OCI-LY3 (cell line): ENCODE results near the gene SRCAP.

Source experiments
- H2AFZ ChIP-seq: fragments of 200-600, 300-600 bp; shearing (Covaris generic); 2 replicates; pipeline ENCODE4 v1.6.0; 2014; ENCODE audit warnings: antibody characterized with exemption, low read depth, low read length
- H3K27ac ChIP-seq: fragments of 200-600, 300-600 bp; sonication (generic); 2 replicates; pipeline ENCODE4 v1.5.1; 2014; ENCODE audit warnings: mild to moderate bottlenecking, low read length, moderate library complexity, mixed read lengths
- H3K27me3 ChIP-seq: fragments of 200-600, 300-600 bp; sonication (generic); 2 replicates; pipeline ENCODE4 v1.6.1; 2014; ENCODE audit warnings: low read depth, low read length, mixed read lengths
- H3K36me3 ChIP-seq: fragments of 200-600, 300-600 bp; sonication (generic); replicated peaks from 2 replicates; pipeline ENCODE3; 2014; ENCODE audit warnings: low read depth, low read length, mixed read lengths
- H3K4me1 ChIP-seq: fragments of 300-600, 200-600 bp; sonication (generic); 2 replicates; pipeline ENCODE4 v1.6.1; 2014; ENCODE audit warnings: low read length, mixed read lengths
- H3K4me2 ChIP-seq: fragments of 200-600, 300-600 bp; sonication (generic); 2 replicates; pipeline ENCODE4 v1.6.1; 2014; ENCODE audit warnings: low read length, mixed read lengths
- H3K4me3 ChIP-seq: fragments of 300-600, 200-600 bp; sonication (generic); 2 replicates; pipeline ENCODE4 v1.5.1; 2014; ENCODE audit warnings: antibody characterized with exemption, mild to moderate bottlenecking, low read length, moderate library complexity
- H3K79me2 ChIP-seq: fragments of 300-600, 200-600 bp; shearing (Covaris generic); 2 replicates; pipeline ENCODE4 v1.6.1; 2014; ENCODE audit warnings: mild to moderate bottlenecking, low read length, mixed read lengths
- H3K9ac ChIP-seq: fragments of 300-600, 200-600 bp; shearing (Covaris generic); 2 replicates; pipeline ENCODE4 v1.6.0; 2014; ENCODE audit warnings: mild to moderate bottlenecking, low read length, moderate library complexity
- H3K9me3 ChIP-seq: fragments of 200-600, 300-600 bp; shearing (Covaris generic); 2 replicates; pipeline ENCODE4 v1.6.1; 2014; ENCODE audit warnings: low read length, mixed read lengths; ENCODE audit not compliant: insufficient read depth
- H4K20me1 ChIP-seq: fragments of 200-600, 300-600 bp; sonication (generic); 2 replicates; pipeline ENCODE4 v1.6.1; 2016; ENCODE audit warnings: low read length, mixed read lengths; ENCODE audit not compliant: insufficient read depth
- EZH2phosphoT487 ChIP-seq: fragments of 200-600 bp; shearing (Covaris generic); IDR thresholded peaks from 2 replicates; pipeline ENCODE4 v1.6.1; 2018; ENCODE audit warnings: antibody characterized with exemption, mixed run types, low read depth
- TF ChIP-seq, protein P1 (sequence below): fragments of 200-600, 300-600 bp; sonication (generic); IDR thresholded peaks from 2 replicates; pipeline ENCODE4 v1.5.1; 2014; ENCODE audit warnings: antibody characterized with exemption, low read length, low read depth

Gene SRCAP

GRCh38 chr16:30741461-30741914 lies 42.5 kb downstream of the SRCAP start:
- H3K9me3 ChIP-seq: no peaks in the 10 kb centered on the region
- H3K9ac ChIP-seq: no peak overlapping the region
- no peak overlapping the region for H3K4me2 ChIP-seq
- no peak overlapping the region for H2AFZ ChIP-seq
- no peak overlapping the region for H3K27ac ChIP-seq
- H3K4me1 ChIP-seq: no peaks in the 10 kb centered on the region
- no peaks in the 10 kb centered on the region for H3K27me3 ChIP-seq
- TF ChIP-seq, protein P1, sequence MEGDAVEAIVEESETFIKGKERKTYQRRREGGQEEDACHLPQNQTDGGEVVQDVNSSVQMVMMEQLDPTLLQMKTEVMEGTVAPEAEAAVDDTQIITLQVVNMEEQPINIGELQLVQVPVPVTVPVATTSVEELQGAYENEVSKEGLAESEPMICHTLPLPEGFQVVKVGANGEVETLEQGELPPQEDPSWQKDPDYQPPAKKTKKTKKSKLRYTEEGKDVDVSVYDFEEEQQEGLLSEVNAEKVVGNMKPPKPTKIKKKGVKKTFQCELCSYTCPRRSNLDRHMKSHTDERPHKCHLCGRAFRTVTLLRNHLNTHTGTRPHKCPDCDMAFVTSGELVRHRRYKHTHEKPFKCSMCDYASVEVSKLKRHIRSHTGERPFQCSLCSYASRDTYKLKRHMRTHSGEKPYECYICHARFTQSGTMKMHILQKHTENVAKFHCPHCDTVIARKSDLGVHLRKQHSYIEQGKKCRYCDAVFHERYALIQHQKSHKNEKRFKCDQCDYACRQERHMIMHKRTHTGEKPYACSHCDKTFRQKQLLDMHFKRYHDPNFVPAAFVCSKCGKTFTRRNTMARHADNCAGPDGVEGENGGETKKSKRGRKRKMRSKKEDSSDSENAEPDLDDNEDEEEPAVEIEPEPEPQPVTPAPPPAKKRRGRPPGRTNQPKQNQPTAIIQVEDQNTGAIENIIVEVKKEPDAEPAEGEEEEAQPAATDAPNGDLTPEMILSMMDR: no peak
- TF ChIP-seq EZH2phosphoT487: no peak
- no peaks in the 10 kb centered on the region for H4K20me1 ChIP-seq
- no peaks in the 10 kb centered on the region; the same call in 1 of the 2 replicates for H3K79me2 ChIP-seq
- peaks cover 57% of the 10 kb centered on the region for H3K36me3 ChIP-seq
- H3K4me3 ChIP-seq: no peak overlapping the region

DNA sequence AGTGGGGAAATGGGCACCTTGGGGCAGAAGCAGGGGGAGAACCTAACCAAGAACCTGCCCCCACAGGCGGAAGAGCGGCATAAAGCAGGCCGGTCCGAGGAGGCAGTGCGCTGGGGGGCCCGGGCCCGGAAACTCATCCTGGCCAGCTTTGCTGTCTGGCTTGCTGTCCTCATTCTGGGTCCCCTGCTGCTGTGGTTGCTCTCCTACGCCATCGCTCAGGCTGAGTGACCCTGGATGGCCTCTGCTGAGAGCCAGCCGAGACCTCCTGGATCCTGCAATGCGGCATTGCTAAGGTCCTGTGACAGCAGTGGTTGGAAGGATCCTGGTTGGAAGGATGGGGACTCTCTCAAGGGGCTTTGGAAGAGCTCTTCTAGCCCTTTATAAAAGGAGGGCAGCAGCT lies 44.7 kb downstream of the SRCAP start:
- Histone ChIP-seq H3K36me3 (peaks cover 40% of the 10 kb centered on the region), H3K4me3 (no peak overlapping the region), H3K27ac (no peak overlapping the region), H4K20me1 (no peaks in the 10 kb centered on the region), H2AFZ (no peak overlapping the region), H3K4me1 (peaks cover 5% of the 10 kb centered on the region), H3K9me3 (no peaks in the 10 kb centered on the region), H3K4me2 (no peak overlapping the region), H3K79me2 (peaks cover 2% of the 10 kb centered on the region), H3K9ac (no peak overlapping the region), H3K27me3 (no peaks in the 10 kb centered on the region)
- TF ChIP-seq EZH2phosphoT487: no peak
- TF ChIP-seq, protein P1: no peak

DNA sequence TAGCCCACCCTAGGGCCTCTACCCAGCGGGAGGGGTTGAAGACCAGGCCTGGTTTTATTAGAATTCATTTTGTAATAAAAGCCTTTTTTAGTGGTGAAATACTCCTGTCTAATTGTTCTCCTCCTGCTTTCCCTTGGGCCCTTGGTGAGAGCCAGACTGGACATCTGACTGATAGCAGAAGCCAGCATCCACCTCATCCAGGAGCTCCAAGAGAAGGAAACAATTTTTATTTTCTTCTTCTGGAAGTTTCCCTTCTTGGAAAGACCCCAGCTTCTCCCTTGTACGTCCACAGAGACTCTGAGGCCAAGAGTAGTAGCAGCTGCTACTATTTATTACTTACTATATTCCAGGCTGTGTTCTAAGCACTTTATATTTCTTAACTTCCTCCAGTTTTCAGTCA lies 45.2 kb downstream of the SRCAP start:
- no peak for TF ChIP-seq EZH2phosphoT487
- TF ChIP-seq, protein P1: no peak
- H3K9me3 ChIP-seq: no peaks in the 10 kb centered on the region
- peaks cover 5% of the 10 kb centered on the region for H3K4me1 ChIP-seq
- H3K4me2 ChIP-seq: no peak overlapping the region
- H3K27ac ChIP-seq: no peak overlapping the region
- H4K20me1 ChIP-seq: no peaks in the 10 kb centered on the region
- no peak overlapping the region for H2AFZ ChIP-seq
- H3K27me3 ChIP-seq: no peaks in the 10 kb centered on the region
- no peak overlapping the region for H3K9ac ChIP-seq
- H3K36me3 ChIP-seq: peaks cover 35% of the 10 kb centered on the region
- H3K79me2 ChIP-seq: peaks cover 7% of the 10 kb centered on the region
- H3K4me3 ChIP-seq: no peak overlapping the region

DNA sequence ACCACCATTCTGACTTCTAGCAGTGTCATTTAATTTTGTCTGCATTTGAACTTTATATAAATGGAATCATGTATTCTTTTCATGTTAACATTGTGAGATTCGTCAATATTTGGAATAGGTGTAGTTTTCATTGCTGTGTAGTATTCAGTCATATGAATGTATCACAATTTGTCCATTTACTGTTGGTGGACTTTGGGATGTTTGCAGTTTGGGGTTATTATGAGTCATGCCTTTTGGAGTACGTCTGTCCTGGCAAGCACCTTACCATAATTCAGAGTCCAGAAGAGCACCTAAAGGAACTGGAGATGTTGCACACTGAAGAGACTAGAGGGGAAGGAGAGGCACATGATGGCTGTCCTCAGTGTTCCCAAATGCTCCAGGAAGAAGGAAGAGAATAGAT lies 46.1 kb downstream of the SRCAP start:
- Histone ChIP-seq H3K9me3 (no peaks in the 10 kb centered on the region), H2AFZ (no peak overlapping the region), H4K20me1 (no peaks in the 10 kb centered on the region), H3K27ac (no peak overlapping the region), H3K9ac (no peak overlapping the region), H3K4me2 (no peak overlapping the region), H3K4me1 (peaks cover 5% of the 10 kb centered on the region), H3K27me3 (no peaks in the 10 kb centered on the region), H3K4me3 (no peak overlapping the region), H3K36me3 (peaks cover 31% of the 10 kb centered on the region), H3K79me2 (peaks cover 16% of the 10 kb centered on the region)
- TF ChIP-seq EZH2phosphoT487: no peak
- TF ChIP-seq, protein P1: no peak
